CD4-positive, CD25-positive, alpha-beta regulatory T cell (primary cell): ENCODE measurements around the gene POLR2E. TPM values are rescaled to one million over a fixed set of nuclear protein-coding genes. Genes with fewer than 3 reads are reported as not detected.

Source experiments
- ATAC-seq, 2 donors: fragments of 150-1000 bp; cut with Tn5 transposase; one replicate each; pipeline ENCODE4 v1.10.0; 2021; ENCODE audit warnings: low read depth in 2 of 2, moderate number of reproducible peaks in 2 of 2, moderate library complexity in 1 of 2
- DNase-seq, 3 donors: peaks; one replicate each; pipeline versions ENCODE4 v3.0.0 to v3.0.0-alpha.2; 2012 to 2022; ENCODE audit warnings: mixed read lengths in 1 of 3
- H3K27ac ChIP-seq: one replicate; pipeline ENCODE4 v1.7.0; 2013; ENCODE audit warnings: mild to moderate bottlenecking, low read length; ENCODE audit not compliant: insufficient read depth, poor library complexity, severe bottlenecking
- H3K27me3 ChIP-seq: one replicate; pipeline ENCODE4 v1.7.0; 2013; ENCODE audit warnings: low read length; ENCODE audit not compliant: control insufficient read depth, insufficient read depth
- H3K36me3 ChIP-seq: one replicate; pipeline ENCODE4 v1.7.0; 2013; ENCODE audit warnings: mild to moderate bottlenecking, low read length, moderate library complexity; ENCODE audit not compliant: control insufficient read depth, insufficient read depth
- H3K4me1 ChIP-seq: 2 replicates; pipeline ENCODE4 v1.7.0; 2013; ENCODE audit warnings: mild to moderate bottlenecking, low read length; ENCODE audit not compliant: insufficient read depth, control insufficient read depth, poor library complexity, severe bottlenecking
- H3K4me3 ChIP-seq: one replicate; pipeline ENCODE4 v1.7.0; 2013; ENCODE audit warnings: low read depth, mild to moderate bottlenecking, low read length, moderate library complexity
- H3K9me3 ChIP-seq, 2 experiments: 1 replicate in 1 of 2; 2 replicates in 1 of 2; pipeline ENCODE4 v1.7.0; 2013; ENCODE audit warnings: low read length in 2 of 2, mild to moderate bottlenecking in 1 of 2, moderate library complexity in 1 of 2; ENCODE audit not compliant: control insufficient read depth in 2 of 2
- H3K27ac Mint-ChIP-seq, 3 donors: one replicate each; pipeline ENCODE4 v1.8.0; 2020 to 2022; ENCODE audit warnings: mild to moderate bottlenecking in 3 of 3, mixed read lengths in 3 of 3, moderate library complexity in 2 of 3
- H3K27me3 Mint-ChIP-seq: one replicate; pipeline ENCODE4 v1.8.0; 2022; ENCODE audit warnings: mild to moderate bottlenecking, mixed read lengths
- H3K36me3 Mint-ChIP-seq: one replicate; pipeline ENCODE4 v1.8.0; 2020; ENCODE audit warnings: mixed read lengths
- H3K4me1 Mint-ChIP-seq, 4 donors: one replicate each; pipeline ENCODE4 v1.8.0; 2020 to 2022; ENCODE audit warnings: mixed read lengths in 4 of 4, mild to moderate bottlenecking in 1 of 4
- H3K4me3 Mint-ChIP-seq, 4 donors: one replicate each; pipeline ENCODE4 v1.8.0; 2020 to 2022; ENCODE audit warnings: mild to moderate bottlenecking in 4 of 4, mixed read lengths in 4 of 4, moderate library complexity in 3 of 4
- H3K9me3 Mint-ChIP-seq, 7 donors: one replicate each; pipeline ENCODE4 v1.8.0; 2020 to 2022; ENCODE audit warnings: mixed read lengths in 7 of 7, mild to moderate bottlenecking in 3 of 7, moderate library complexity in 2 of 7
- polyA plus RNA-seq, 4 donors: library from polyadenylated mRNA; unstranded; fragments of 300-500 nt; fragmentation: Illumina TruSeq; gene quantifications; one replicate each; pipeline ENCODE4 v1.2.3, GENCODE V29; 2021
- total RNA-seq: library from RNA; stranded (reverse); gene quantifications from one replicate; pipeline ENCODE4 v1.2.3, GENCODE V29; 2022

The POLR2E gene
- total and polyA plus RNA-seq, 5 donors from 2014 or later, result 72.4 to 145 (median 125) TPM

- DNase-seq, result no peak
- Histone ChIP-seq H3K4me1 (peaks cover 44% of the 10 kb centered on the region), H3K36me3 (peaks cover 7% of the 10 kb centered on the region), H3K27me3 (no peaks in the 10 kb centered on the region), H3K9me3 (no peaks in the 10 kb centered on the region), H3K4me3 (no peak overlapping the region), H3K27ac (no peak overlapping the region)
- no peak for ATAC-seq
- H3K4me1 Mint-ChIP-seq, result peaks cover 5 to 41% (median 22%) of the 10 kb centered on the region in 4 donors
- peak overlapping the region in 1 of 3 donors; percentile 20 for H3K27ac Mint-ChIP-seq
- H3K27me3 Mint-ChIP-seq, result no peaks in the 10 kb centered on the region
- peak overlapping the region in 2 of 4 donors; percentile 26 to 31 for H3K4me3 Mint-ChIP-seq
- H3K36me3 Mint-ChIP-seq, result peaks cover 13% of the 10 kb centered on the region
- H3K9me3 Mint-ChIP-seq, result peaks cover 0 to 2% (median 0%) of the 10 kb centered on the region in 7 donors
These were observed 52.3 kb downstream of the POLR2E start for GRCh38 chr19:1042689-1043511.

- no peak overlapping the region for H3K27ac ChIP-seq
- Mint-ChIP-seq H3K4me1 (peaks cover 5 to 48% (median 27%) of the 10 kb centered on the region in 4 donors), H3K9me3 (peaks cover 0 to 2% (median 0%) of the 10 kb centered on the region in 7 donors), H3K27me3 (no peaks in the 10 kb centered on the region), H3K27ac (peak overlapping the region in 1 of 3 donors; percentile 20), H3K4me3 (peak overlapping the region in 3 of 4 donors; percentile 31 to 98 (median 54)), H3K36me3 (peaks cover 18% of the 10 kb centered on the region)
- H3K4me3 ChIP-seq, result no peak overlapping the region
- no peaks in the 10 kb centered on the region for H3K27me3 ChIP-seq
- peaks cover 47% of the 10 kb centered on the region for H3K4me1 ChIP-seq
- DNase-seq (no peak), ATAC-seq (no peak)
- H3K9me3 ChIP-seq, result no peaks in the 10 kb centered on the region
- peaks cover 12% of the 10 kb centered on the region for H3K36me3 ChIP-seq
These were observed 53.1 kb downstream of the POLR2E start for GRCh38 chr19:1041835-1042685.

GRCh38 chr19:1041272-1041834 is 53.8 kb downstream of the POLR2E start:
- peak overlapping the region; percentile 16 for H3K27ac ChIP-seq
- Mint-ChIP-seq H3K9me3 (peaks cover 0 to 2% (median 0%) of the 10 kb centered on the region in 7 donors), H3K27me3 (no peaks in the 10 kb centered on the region), H3K36me3 (peaks cover 18% of the 10 kb centered on the region), H3K4me1 (peaks cover 5 to 54% (median 28%) of the 10 kb centered on the region in 4 donors), H3K27ac (peak overlapping the region in 1 of 3 donors; percentile 93), H3K4me3 (peak overlapping the region; percentile 92 to 99 (median 98))
- peaks cover 45% of the 10 kb centered on the region for H3K4me1 ChIP-seq
- peaks cover 18% of the 10 kb centered on the region for H3K36me3 ChIP-seq
- ATAC-seq, result no peak
- H3K4me3 ChIP-seq, result peak overlapping the region; percentile 85
- no peaks in the 10 kb centered on the region for H3K27me3 ChIP-seq
- H3K9me3 ChIP-seq, result no peaks in the 10 kb centered on the region
- no peak for DNase-seq

- peaks cover 0 to 2% (median 0%) of the 10 kb centered on the region in 7 donors for H3K9me3 Mint-ChIP-seq
- DNase-seq (peak; percentile 85 to 96 (median 86)), ATAC-seq (peak; percentile 59 to 66)
- H3K27me3 Mint-ChIP-seq, result no peaks in the 10 kb centered on the region
- peaks cover 5 to 59% (median 28%) of the 10 kb centered on the region in 4 donors for H3K4me1 Mint-ChIP-seq
- peak overlapping the region; percentile 92 to 99 (median 98) for H3K4me3 Mint-ChIP-seq
- H3K9me3 ChIP-seq, result no peaks in the 10 kb centered on the region
- H3K4me3 ChIP-seq, result peak overlapping the region; percentile 85
- H3K27ac ChIP-seq, result peak overlapping the region; percentile 74
- H3K4me1 ChIP-seq, result peaks cover 45% of the 10 kb centered on the region
- H3K36me3 ChIP-seq, result peaks cover 23% of the 10 kb centered on the region
- H3K27me3 ChIP-seq, result no peaks in the 10 kb centered on the region
- H3K27ac Mint-ChIP-seq, result peak overlapping the region; percentile 90 to 95 (median 93)
- peaks cover 18% of the 10 kb centered on the region for H3K36me3 Mint-ChIP-seq
These were observed 54.5 kb downstream of the POLR2E start for GRCh38 chr19:1040476-1041271.

- H3K27me3 ChIP-seq, result no peaks in the 10 kb centered on the region
- peaks cover 0 to 61% (median 25%) of the 10 kb centered on the region in 4 donors for H3K4me1 Mint-ChIP-seq
- H3K36me3 Mint-ChIP-seq, result peaks cover 18% of the 10 kb centered on the region
- H3K4me3 Mint-ChIP-seq, result peak within 1 kb of the TSS; percentile 92 to 99 (median 98)
- DNase-seq, result peak; percentile 98 to 99 (median 99)
- ATAC-seq, result peak; percentile 94 to 98
- H3K9me3 Mint-ChIP-seq, result peaks cover 0 to 2% (median 0%) of the 10 kb centered on the region in 7 donors
- peak within 1 kb of the TSS; percentile 74 for H3K27ac ChIP-seq
- peak within 1 kb of the TSS; percentile 85 for H3K4me3 ChIP-seq
- no peaks in the 10 kb centered on the region for H3K27me3 Mint-ChIP-seq
- peaks cover 45% of the 10 kb centered on the region for H3K4me1 ChIP-seq
- H3K27ac Mint-ChIP-seq, result peak within 1 kb of the TSS; percentile 91 to 95 (median 93)
- no peaks in the 10 kb centered on the region for H3K9me3 ChIP-seq
- peaks cover 28% of the 10 kb centered on the region for H3K36me3 ChIP-seq
These were observed 55.3 kb downstream of the POLR2E start, which contains the start of gene ABCA7 for GRCh38 chr19:1039646-1040475. TSS of gene ABCA7 (plus strand) at chr19:1040107. CDS start at chr19:1041362, 1,255 bp downstream.

- Histone ChIP-seq H3K27me3 (no peaks in the 10 kb centered on the region), H3K36me3 (peaks cover 28% of the 10 kb centered on the region), H3K9me3 (no peaks in the 10 kb centered on the region), H3K4me3 (peak overlapping the region; percentile 48), H3K27ac (peak overlapping the region; percentile 74), H3K4me1 (peaks cover 45% of the 10 kb centered on the region)
- Mint-ChIP-seq H3K4me3 (peak overlapping the region; percentile 92 to 99 (median 98)), H3K27me3 (no peaks in the 10 kb centered on the region), H3K4me1 (peaks cover 0 to 61% (median 25%) of the 10 kb centered on the region in 4 donors), H3K27ac (peak overlapping the region; percentile 69 to 95 (median 93)), H3K9me3 (peaks cover 0 to 2% (median 0%) of the 10 kb centered on the region in 7 donors), H3K36me3 (peaks cover 18% of the 10 kb centered on the region)
- ATAC-seq (no peak), DNase-seq (no peak)
These were observed 56.1 kb downstream of the POLR2E start for GRCh38 chr19:1038978-1039645.
